ENCODE data around the gene ENTPD2. TPM values are rescaled to one million over a fixed set of nuclear protein-coding genes. Genes with fewer than 3 reads are reported as not detected.

Gene ENTPD2
- total and polyA plus RNA-seq, 9 of the 15 experiments (the other 6 are each of a cell fraction or from before 2014, with no cell fraction given), result 0.04 to 0.60 (median 0.14) TPM; not detected in 4

GRCh38 chr9:137062384-137062783 lies 8.5 kb upstream of the ENTPD2 start (continued):
- TF ChIP-seq ZNF311 (CRISPR knock-in tag; IDR thresholded peaks at IDR 0.05), result no peak

- DNase-seq (ENCODE audit: extremely low read depth in 1 of 4, low spot score in 3 of 4) (no peak), FAIRE-seq (no peak), ATAC-seq (no peak)
- intact Hi-C loops (cut with micrococcal nuclease) (no loop called here), in situ Hi-C loops (cut with MboI) (no loop called here)
- H3K4me2 ChIP-seq (ENCODE audit: insufficient read depth, low read length), result no peak overlapping the region
- H3K36me3 ChIP-seq (ENCODE audit: control insufficient read depth, insufficient read depth, low read length), result peaks cover 3% of the 10 kb centered on the region; the same call in 1 of the 3 replicates
- no peak overlapping the region for H3K4me3 ChIP-seq
- peaks cover 2% of the 10 kb centered on the region for H4K20me1 ChIP-seq (replicated peaks; ENCODE audit: control insufficient read depth, insufficient read depth, low read length)
- H3K27me3 ChIP-seq (ENCODE audit: control insufficient read depth in 2 of 2, insufficient read depth in 2 of 2, low read length in 2 of 2), result no peaks in the 10 kb centered on the region
- WGBS (ENCODE audit: insufficient coverage, low coverage, missing lambda C conversion rate), result 43% methylated on average over 9 of the region's 9 CpGs
- H3K79me2 ChIP-seq (ENCODE audit: control insufficient read depth, insufficient read depth, low read length), result no peaks in the 10 kb centered on the region
- peaks cover 0 to 35% of the 10 kb centered on the region in 2 experiments; a peak in 2 of 5 replicates for H3K4me1 ChIP-seq (replicated peaks in 1 of 2; ENCODE audit: control insufficient read depth in 2 of 2, insufficient read depth in 2 of 2, low read length in 2 of 2)
- ChIA-PET CTCF (ENCODE audit: low intra/inter-chr PET ratio) (no interaction called here), POLR2A (interaction anchor here (0.6 to 1.9 kb wide), 6 partner anchors 9 to 100 kb away, joined by 3 to 7 read pairs (median 3); partner anchors contain the start of gene FUT7)
- TF ChIP-seq PRPF4 (IDR thresholded peaks at IDR 0.05; ENCODE audit: insufficient read depth, low read depth, low read length, poor library complexity, severe bottlenecking), result no peak
- no peak for TF ChIP-seq ZBED1 (IDR thresholded peaks at IDR 0.05)
- no peak for TF ChIP-seq SRSF3 (IDR thresholded peaks at IDR 0.05; ENCODE audit: insufficient read depth, low read length)
- peak; percentile 34 for TF ChIP-seq CTCFL (IDR thresholded peaks at IDR 0.05; ENCODE audit: borderline replicate concordance, insufficient read depth, low read depth, low read length, poor library complexity, severe bottlenecking)
- 0 out of 2 replicates have a peak, but pooled peaks have one; percentile 26 for TF ChIP-seq BCOR (IDR thresholded peaks at IDR 0.05)
- TF ChIP-seq ZNF121 (CRISPR knock-in tag; conservative IDR thresholded peaks at IDR 0.05), result peak; percentile 98
- H2AFZ ChIP-seq (ENCODE audit: low read depth, low read length), result no peak overlapping the region
- H3K9me3 ChIP-seq (replicated peaks; ENCODE audit: control insufficient read depth, insufficient read depth, low read depth, low read length), result no peaks in the 10 kb centered on the region
- BruUV-seq (replicated peaks), result no TSS peak
- H3K27ac ChIP-seq (ENCODE audit: extremely low read depth, low read depth, low read length), result no peak overlapping the region
- H3K9me1 ChIP-seq (ENCODE audit: control insufficient read depth, insufficient read depth, low read length), result no peaks in the 10 kb centered on the region
- peak overlapping the region in 1 of 2 experiments; percentile 35; a peak in 1 of 4 replicates for H3K9ac ChIP-seq (ENCODE audit: insufficient read depth in 1 of 2, low read depth in 2 of 2, low read length in 2 of 2)
Measured at GRCh38 chr9:137058521-137059234, 4.8 kb upstream of the ENTPD2 start.

Measured in K562 (cell line).